ENCODE data around the gene ARMC9.
"Not testable (repeated sequence)": the region's sequence is repeated elsewhere in the genome, so short reads cannot be mapped to it uniquely, and the experiment has no call there.

ARMC9 gene

DNA sequence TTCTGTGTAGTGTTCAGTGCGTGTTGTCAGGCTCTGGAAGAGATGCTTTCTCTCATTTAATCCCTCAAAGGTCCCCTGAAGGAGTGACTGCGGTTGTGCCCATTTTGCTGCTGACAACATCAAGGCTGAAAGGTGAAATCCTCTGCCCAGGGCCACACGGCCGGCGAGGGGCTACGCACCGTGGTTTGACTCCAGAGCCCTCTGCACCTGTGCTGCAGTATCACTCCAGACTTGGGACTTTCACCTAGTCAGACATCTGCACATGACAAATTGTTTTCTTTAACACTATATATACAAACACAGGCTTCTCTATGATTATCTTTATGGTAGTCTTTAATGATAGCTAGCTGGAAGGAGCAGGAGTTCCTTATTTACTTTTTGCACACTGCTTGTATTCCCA, 90.2 kb downstream of the ARMC9 start:
- DNase-seq: no peak

DNA sequence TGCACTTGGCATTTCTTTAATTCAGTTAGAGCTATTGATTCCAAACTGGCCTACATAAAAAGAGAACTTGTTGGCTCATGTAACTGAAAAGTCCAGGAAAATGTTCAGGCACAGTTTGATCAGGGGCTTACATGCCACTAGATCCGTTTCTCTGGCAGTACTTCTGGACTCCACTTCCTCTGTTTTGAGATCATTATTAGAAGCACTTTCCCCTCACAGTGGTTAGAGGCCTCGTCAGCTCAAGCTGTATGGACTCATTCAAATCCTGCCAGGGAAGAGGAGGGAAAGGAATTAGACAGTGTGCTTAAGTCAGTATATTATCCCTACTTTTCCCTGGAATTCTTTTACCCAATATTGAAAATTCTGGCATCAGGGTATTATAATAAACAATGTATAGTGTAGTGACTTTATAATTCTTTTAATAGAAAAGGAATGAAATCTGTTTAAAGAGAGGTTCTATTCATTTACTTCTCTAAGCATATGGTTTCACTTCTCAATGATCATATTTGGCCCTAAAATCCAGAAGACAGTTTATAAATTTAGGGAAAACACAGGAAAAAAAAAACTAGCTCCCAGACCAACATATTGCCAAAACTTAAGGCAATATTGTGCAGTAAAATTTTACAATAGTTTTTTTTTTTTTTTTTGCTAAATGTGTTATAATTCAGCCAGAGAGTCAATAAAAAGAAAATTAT, 92.0 kb downstream of the ARMC9 start:
- DNase-seq: no peak

DNA sequence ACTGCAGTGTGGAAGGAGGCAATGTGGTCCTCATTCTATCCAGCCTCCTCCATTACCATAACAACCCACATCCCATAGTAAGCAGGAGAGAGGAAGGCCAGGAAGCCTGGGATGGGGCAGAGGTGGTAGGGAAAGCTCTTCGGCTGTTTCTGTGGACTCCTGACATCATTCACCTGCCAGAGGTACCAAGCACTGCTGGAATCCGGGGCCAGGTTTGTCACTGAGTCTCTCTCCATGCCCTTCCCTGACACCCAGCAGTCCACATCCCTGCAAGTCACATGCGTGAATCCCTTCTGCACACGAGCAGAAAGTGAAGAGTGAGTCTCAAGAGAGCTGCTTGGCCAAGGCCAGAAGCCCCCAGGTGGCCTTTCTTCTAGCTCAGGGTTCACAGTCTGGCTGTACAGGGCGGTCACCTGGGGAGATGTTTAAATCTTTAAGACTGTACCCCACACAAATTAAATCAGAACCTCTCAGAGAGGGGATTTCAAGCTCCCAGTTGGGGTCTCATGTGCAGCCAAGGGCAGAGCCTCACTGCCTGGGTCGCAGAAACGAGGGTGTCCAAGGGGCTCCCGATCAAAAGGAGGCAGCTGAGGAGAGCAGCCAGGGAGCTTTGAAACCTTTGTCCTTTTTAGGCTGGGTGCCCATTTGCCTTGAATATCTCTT, 94.2 kb downstream of the ARMC9 start:
- DNase-seq: no peak

DNA sequence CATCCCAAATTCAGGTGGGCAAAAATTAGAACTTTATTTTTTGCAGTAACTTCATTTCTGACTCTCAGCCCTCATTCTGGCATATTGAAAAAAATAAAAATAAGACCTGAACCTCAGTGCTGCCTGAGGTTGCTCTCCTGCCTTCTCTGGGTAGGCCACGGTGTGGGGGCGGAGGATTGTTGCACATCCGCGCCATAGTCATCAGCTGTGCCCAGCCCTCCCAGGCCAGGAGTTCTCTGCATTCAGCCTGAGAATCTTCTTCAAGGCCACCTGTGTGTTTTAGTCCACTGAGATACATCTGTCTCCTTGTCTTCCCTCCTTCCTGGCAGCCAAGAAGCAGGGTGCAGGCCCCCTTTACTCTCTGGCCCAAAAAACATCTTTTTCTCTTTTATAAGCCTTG, 94.7 kb downstream of the ARMC9 start:
- DNase-seq: no peak

DNA sequence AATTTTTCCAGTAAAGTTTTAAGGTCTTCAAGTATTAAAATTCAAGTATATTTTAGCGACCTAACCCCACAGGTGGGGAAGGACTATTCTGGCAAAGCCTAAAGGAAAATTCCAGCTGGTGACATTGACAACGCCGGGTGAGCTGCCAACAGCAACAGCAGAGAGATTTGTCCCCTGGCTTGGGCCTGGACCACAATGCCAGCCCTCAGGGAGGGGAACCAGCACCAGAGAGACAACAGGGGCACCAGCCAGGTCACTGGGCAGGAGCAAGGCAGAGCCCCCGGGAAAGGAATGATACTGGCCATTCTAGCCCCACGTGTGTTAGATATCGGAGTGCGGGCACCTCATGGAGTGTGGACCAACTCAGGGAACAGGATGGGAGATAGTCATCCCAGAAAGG, 95.7 kb downstream of the ARMC9 start:
- no peak for DNase-seq

DNA sequence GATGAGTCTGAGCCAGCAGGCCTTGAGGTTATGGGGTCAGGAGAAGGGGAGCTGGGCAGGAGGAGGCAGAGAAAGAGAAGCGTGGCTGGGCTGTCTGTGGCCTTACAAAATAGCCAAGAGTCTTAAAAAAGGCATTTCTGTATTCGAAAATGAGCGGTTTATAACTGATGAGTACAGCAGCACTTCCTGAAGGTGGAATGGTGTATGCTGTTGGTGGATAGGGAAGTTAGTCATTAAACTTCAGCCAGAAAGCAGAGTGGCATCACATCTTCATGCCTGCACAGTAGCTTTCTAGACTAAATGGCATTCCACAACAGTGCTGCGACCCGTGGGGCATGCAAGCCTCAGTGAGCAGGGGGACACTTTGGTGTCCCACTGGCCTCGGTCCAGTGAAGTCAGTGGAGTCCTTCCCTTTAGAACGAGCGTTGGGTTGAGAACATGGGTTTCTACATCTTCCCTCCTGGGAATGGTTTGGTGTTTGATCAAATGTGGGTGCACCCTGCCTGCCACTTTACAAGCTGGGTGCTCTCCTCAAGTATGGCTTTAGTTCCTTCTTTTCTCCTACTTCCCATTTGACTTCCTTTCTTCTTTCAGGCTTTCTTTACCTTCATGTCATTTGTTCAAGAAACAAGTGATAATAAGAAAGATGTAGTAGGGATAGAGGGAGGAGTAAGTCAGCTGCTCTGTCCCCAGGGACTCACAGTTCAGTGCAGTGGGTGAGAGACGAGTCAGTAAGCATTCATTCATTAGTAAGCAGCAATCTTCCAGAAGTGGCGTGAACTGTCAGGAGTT, 96.3 kb downstream of the ARMC9 start:
- DNase-seq: no peak

DNA sequence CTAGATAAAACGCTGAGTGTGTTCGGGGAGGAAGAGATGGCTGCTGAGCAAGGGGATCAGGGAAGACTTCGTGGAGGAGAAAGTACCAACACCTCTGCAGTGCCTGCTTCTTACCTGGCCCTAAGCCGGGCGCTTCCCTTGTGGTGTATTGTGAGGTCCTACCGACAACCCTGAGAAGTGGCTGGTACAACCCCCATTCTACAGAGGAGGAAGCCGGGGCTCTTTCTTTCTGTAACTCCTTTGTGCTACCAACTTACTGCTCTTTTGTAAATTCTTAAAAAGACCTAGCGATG, 96.9 kb downstream of the ARMC9 start:
- no peak for DNase-seq

DNA sequence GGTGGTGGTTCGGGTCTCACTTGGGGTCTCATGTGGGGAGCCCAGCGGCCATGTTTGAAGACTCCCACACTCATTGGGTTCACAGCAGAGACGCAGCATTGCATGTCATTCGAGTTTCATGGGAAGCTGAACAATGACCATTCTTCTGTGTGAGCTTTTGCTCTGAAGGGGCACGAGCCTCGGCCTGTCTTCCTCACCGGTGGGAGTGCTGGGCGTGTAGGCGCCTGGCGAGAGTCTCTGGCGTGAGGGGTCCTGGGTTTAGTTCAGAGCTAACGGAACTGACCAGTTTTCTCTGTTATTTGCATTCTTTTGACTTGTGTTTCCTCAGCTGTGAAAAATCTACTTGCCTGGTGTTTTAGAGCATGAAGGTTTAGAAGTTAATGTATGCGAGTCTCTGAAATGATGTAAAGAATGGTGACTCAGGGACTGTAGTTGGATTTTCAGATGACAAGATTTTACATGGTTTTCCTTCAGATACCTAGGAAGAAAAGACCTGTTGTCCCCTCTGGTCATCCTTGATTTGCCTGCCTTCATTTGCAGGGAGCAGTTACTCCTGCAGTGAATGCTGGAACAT, 98.1 kb downstream of the ARMC9 start:
- DNase-seq: no peak

DNA sequence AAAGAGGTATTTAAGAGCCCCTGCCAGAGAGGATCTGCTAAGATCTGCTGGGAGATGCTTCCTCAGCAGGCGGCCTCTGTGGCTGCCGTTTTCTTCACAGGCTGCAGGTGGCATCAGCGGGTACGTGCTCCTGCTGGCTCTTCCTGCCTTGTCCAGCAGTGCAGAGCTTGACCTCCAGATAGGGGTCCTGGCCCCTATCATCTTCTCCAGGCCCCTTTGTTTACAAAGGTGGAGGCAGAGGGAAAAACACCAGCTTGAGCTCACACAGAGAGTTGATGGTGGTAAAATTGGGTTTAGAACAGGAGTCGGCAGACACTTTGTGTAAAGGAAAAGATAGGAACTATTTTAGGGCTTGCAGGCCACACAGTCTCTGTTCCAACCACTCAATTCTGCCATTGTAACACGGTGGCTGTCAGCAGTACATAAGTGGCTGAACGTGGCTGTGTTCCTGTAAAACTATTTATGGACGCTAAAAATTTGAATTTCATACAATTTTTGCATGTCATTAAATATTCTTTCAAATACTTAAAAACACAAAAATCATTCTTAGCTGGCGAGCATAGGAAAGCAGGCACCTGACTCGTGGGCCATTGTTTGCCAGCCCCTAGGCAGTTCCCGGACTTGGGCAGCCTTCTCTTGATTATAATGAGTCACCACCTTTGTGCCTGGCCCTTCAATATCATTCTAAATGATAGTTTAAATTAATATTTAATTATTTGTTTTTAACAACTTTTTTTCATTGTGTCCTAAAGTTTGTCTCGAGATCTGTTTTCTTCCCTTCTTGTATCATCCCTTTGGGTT, 98.9 kb downstream of the ARMC9 start:
- DNase-seq: peak in 1 of 2 experiments; percentile 24

DNA sequence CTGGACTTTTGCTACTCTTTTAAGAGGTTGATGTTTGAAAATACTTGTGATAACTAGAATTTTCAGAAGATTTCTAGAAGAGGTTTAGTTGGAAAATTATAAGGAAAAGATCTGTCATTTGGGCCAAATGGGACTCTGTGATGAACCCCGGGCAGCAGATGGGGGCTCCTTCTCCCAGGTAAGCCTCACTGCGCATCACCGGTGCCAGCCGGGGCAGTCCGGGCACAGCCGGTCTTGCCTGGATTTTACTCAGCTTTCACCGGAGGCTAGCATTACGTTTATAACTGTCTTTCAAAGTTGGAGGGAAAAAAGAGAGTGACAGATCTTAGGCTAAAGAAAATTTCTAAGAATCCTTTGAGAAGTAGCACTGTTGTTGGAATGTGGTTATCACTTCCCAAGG, 99.7 kb downstream of the ARMC9 start:
- DNase-seq: no peak

DNA sequence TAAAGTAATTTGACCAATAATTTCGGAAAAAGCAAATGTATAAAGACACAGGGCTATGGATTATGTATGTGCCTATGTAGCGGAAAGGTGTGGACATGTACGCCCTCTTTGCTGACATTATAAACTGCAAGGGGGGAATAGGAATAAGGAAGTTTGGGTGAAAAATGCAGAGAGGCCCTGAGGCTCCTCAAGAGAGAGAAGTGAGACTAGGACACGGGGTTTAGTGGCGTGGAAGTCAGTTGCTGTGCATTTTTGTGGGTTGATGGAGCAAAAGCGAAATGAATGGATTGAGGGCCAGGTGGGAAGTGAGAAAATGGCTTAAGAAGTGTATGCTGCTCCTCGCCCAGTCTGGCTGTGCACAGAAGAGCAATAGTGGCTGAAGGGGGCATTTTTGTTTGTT, 100.8 kb downstream of the ARMC9 start:
- no peak for DNase-seq

DNA sequence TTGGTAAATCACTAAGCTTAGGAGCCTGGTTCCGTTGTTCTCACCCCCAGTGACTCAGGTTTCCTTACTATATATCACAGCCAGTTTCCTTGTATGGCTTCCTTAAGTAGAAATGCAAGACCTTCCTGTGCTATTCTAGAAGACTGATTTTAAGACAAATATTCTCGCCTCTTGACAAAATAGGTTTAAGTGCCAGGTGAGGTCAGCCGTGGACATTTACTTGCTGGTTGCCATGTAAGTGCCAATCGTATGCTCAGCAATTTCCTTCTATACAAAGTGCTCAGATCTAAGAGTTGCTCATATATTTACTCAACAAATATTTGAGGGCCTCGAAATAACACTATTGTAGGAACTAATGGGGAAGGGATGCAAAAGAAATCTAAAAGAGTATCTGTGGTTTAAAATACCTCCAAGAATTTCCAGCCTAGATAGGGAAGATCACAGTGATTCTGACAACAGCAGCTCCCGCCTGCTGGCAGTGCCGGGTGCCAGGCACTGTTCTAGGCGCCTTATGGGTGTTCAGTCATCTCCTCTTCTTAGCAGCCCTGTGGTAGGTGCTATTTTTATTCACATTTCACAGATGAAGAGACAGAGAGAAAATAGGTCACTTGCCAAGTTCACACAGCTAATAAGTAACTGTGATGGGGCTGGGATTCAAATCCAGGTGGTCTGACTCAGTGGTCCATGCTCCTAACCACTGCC, 101.7 kb downstream of the ARMC9 start:
- no peak for DNase-seq

DNA sequence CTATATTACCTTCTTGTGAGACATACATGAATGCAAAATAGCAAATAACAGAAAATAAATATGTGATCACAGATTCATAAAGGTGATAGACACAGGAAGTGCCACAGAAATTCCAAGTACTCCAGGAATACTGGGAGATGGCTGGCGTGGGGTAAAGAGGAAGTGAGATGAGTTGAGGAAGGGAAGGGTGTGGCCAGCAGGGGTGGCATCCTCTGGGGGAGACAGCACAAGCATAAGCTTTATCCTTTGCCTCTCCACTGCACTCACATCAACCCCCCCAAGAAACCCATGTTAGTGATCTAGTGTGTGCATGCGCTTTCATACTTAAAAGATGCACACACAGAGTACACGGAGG, 102.3 kb downstream of the ARMC9 start:
- DNase-seq: no peak

DNA sequence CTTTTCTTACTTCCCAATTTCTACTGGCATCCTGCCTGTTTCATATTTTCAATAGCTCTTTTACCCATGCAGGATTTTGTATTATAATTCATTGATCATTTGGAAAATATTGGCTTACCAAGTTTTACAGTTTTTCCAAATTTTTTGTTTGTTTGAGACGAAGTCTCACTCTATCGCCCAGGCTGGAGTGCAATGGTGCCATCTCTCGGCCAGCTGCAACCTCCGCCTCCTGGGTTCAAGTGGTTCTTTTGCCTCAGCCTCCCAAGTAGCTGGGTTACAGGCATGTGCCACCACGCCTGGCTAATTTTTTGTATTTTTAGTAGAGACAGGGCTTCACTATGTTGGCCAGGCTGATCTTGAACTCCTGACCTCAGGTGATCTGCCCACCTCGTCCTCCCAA, 105.8 kb downstream of the ARMC9 start:
- DNase-seq: not testable (repeated sequence)

DNA sequence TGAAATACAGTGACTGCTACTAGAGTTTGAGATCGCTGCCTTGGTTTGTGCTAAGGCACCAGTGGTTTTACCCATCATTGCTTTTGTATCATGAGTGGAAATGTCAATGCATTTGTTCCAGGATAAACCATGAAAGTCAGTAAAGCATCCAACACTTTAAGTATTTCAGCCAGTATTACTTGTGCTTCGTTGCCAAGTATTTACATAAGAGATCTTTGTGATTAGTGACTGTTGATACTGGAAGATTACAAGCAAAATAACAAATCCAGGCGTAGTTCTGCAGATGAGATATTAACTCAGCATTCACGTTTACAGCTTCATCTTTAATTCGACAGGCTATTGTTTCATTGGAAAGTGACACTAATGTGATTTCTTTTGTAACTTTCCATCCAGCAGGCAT, 106.8 kb downstream of the ARMC9 start:
- no peak for DNase-seq

DNA sequence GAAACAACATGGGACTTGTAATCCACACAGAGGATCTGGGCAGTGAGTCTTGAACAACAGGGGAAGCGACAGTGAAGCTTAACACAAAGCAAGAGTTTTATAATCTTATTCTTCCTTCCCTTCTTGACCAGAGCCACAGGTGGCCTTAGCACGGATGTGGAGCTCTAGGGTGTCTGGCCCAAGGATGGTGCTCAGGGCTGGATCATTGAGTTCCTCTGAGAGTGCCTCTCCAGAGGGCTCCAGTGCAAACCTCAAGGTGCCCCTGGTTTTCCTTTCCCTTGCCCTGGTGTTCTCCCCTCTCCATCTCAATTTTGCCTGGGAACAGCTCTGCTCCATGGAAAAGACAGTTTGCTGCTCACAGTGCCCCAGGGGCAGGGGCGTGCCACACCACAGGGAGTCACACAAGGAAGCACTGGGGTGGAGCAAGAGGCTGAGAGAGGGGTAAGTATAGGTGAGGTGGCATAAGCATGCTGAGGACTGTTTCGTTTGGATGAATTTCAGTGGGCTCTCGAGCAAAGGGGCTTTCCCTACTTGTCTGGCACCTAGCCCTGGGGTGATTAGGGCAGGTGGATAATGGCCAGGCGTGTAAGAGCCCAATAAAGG, 108.5 kb downstream of the ARMC9 start:
- DNase-seq: no peak

DNA sequence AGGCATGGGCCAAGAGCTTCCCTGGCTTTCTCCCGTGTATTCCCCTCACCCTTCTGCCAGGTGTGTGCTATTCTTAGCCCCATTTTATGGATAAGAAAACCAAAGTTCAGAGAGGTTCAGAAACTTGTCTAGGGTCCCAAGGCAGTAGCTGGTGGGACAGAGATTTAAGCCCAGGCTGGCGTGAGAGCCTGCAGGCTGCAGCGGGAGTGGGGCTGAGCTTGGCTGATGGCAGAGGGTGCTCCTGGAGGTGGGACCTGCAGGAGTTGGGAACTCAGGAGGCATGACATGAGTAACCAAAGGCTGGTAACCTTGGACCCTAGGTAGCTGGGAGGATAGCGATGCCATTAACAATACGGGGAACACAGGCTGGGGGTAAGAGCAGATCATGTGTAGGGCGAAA, 109.8 kb downstream of the ARMC9 start:
- no peak for DNase-seq

DNA sequence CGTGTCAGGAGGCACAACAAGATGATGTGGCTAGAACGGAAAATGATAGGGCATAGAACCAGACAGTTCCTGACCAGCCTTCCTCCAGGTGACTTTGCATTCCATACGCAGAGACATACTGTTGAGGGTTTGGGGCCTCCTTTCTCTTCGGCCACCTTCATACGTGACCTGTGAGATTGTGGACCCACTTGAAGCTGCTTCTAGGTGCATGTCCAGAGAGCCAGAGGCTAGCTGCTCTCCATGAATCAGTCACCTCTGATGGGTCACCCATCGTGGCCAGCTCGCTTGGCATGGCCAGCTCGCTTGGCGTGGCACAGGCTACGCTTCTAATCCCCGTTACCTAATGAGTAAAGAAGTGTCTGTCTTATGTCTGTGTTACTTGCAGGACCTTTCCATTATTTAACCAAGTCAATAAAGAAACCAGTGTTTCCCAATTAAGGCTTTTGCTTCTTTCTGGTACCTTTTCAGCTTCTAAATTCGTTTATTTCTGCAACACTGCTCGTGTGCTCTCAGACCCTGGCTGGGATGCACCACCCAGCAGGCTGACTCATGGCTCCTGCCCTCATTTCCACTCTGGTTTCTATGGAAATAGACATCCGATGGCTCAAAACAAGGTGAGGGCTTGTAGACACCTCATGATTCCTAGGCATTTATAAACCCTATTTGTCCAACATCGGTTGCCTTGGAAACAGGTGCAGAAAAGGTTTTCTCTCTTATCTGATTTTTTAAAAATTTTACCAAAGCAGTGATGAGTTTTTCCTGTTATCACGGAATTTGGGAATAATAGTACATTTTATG, 110.4 kb downstream of the ARMC9 start:
- DNase-seq: no peak

DNA sequence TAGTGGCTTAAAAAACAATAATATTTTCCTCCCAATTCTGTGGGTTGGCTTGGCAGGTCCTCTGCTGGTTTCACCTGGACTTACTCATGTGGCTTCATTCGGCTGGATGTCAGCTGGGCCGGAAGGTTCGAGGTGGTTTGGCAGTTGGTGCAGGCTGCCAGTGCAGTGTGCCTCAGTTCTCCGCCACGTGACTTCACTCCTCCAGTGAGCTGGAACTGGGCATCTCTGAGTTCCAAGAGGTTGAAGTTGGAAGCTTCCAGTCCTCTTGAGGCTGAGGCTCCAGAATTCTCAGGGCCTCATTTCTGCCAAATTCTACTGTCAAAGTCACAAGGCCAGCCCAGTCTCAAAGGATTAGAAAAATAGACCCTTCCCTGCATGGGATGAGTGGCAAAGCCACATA, 113.6 kb downstream of the ARMC9 start:
- no peak for DNase-seq

DNA sequence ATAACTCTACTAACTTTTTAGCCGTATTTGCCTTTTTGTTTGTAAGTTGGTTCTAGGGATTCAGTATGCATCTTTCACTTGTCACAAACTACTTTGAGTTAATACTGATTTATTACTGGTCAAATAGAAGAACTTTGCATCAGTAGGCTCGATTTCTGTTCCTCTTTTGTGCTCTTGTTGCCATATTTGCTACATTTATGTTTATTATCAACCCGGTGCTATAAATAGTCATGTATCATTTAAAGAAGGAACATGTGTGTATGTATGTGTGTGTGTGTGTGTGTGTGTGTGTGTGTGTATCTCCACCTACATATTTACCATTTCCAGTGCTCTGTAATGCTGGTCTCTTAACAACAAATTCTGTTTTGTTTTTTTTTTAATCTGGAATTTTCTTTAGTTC, 117.5 kb downstream of the ARMC9 start:
- DNase-seq: no peak

DNA sequence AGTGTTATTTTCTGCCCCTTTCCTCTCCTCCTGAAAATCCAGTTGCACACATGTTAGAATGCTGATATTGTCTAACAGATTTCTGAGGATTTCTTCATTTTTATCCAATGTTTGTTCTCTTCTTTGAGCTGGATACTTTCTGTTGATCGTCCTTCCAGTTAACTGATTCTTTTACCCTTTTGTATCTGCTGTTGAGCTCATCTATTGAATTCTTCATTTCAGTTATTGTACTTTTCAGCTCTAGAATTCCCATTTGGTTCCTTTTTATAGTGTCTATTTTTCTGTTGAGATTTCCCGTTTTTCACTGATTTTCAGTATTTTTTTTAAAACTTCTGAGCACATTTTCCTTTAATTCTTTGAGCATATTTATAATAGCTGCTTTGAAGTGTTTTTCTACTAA, 119.1 kb downstream of the ARMC9 start:
- DNase-seq: no peak
